Choroid plexus epithelial cell (primary cell): ENCODE measurements around the gene LYPD5.

Experiments
- DNase-seq: peaks from one replicate; pipeline ENCODE4 v3.0.0-alpha.2; 2010; ENCODE audit warnings: low read depth
- H3K4me3 ChIP-seq: 2 replicates; pipeline ENCODE4 v1.5.1; 2011; ENCODE audit warnings: low read depth, mild to moderate bottlenecking, control low read depth, low read length, moderate library complexity
- CTCF ChIP-seq: conservative IDR thresholded peaks from 2 replicates; pipeline ENCODE4 v1.5.1; 2011; ENCODE audit warnings: low read depth, mild to moderate bottlenecking, control low read depth, inconsistent platforms, low read length, moderate library complexity

The LYPD5 gene

GRCh38 chr19:43778651-43779050 is 23.6 kb downstream of the LYPD5 start:
- no peak for TF ChIP-seq CTCF
- H3K4me3 ChIP-seq = no peak overlapping the region
- no peak for DNase-seq

GRCh38 chr19:43777163-43777695 is 25.0 kb downstream of the LYPD5 start:
- DNase-seq = peak; percentile 38

GRCh38 chr19:43776286-43776685 is 26.0 kb downstream of the LYPD5 start:
- no peak for DNase-seq
- H3K4me3 ChIP-seq = no peak overlapping the region
- no peak for TF ChIP-seq CTCF

More at GRCh38 chr19:43777163-43777695, 25.0 kb downstream of the LYPD5 start:
- no peak for TF ChIP-seq CTCF
- no peak overlapping the region for H3K4me3 ChIP-seq

GRCh38 chr19:43775299-43775890 is 26.9 kb downstream of the LYPD5 start:
- no peak overlapping the region for H3K4me3 ChIP-seq
- DNase-seq = no peak
- TF ChIP-seq CTCF = no peak

- H3K4me3 ChIP-seq = peak overlapping the region; percentile 47
- DNase-seq = peak; percentile 39
Measured at GRCh38 chr19:43774940-43775258, 27.3 kb downstream of the LYPD5 start.

- TF ChIP-seq CTCF = peak; percentile 72
- peak overlapping the region; percentile 47 for H3K4me3 ChIP-seq
- DNase-seq = peak; percentile 74
Measured at GRCh38 chr19:43774103-43774939, 27.9 kb downstream of the LYPD5 start.

GRCh38 chr19:43773725-43774102 is 28.5 kb downstream of the LYPD5 start:
- TF ChIP-seq CTCF = no peak
- no peak for DNase-seq
- H3K4me3 ChIP-seq = no peak overlapping the region
